HK-2 (cell line): ENCODE data around the gene COL19A1.
"Not testable (repeated sequence)": the region's sequence is repeated elsewhere in the genome, so short reads cannot be mapped to it uniquely, and the experiment has no call there.

Experiments
- DNase-seq: peaks from one replicate; pipeline ENCODE4 v3.0.0-alpha.2; 2018; ENCODE audit not compliant: unreplicated experiment

The COL19A1 gene

GRCh38 chr6:69900869-69901268 is 34.5 kb downstream of the COL19A1 start:
- no peak for DNase-seq

GRCh38 chr6:69901361-69901760 is 35.0 kb downstream of the COL19A1 start:
- no peak for DNase-seq

- DNase-seq: no peak
These were observed 41.7 kb downstream of the COL19A1 start for GRCh38 chr6:69907981-69908498.

GRCh38 chr6:69913361-69913760 is 47.0 kb downstream of the COL19A1 start:
- DNase-seq: no peak

GRCh38 chr6:69914015-69914485 is 47.7 kb downstream of the COL19A1 start:
- DNase-seq: no peak

- DNase-seq: no peak
These were observed 49.0 kb downstream of the COL19A1 start for GRCh38 chr6:69915346-69915745.

GRCh38 chr6:69917834-69918233 is 51.5 kb downstream of the COL19A1 start:
- peak; percentile 49 for DNase-seq

GRCh38 chr6:69918813-69919475 is 52.6 kb downstream of the COL19A1 start:
- peak; percentile 7 for DNase-seq

- not testable (repeated sequence) for DNase-seq
These were observed 54.7 kb downstream of the COL19A1 start for GRCh38 chr6:69921066-69921465.

GRCh38 chr6:69921611-69922010 is 55.3 kb downstream of the COL19A1 start:
- DNase-seq: not testable (repeated sequence)

- DNase-seq: no peak
These were observed 60.4 kb downstream of the COL19A1 start for GRCh38 chr6:69926745-69927144.

GRCh38 chr6:69933239-69933638 is 66.9 kb downstream of the COL19A1 start:
- no peak for DNase-seq

GRCh38 chr6:69935079-69935478 is 68.7 kb downstream of the COL19A1 start:
- DNase-seq: no peak

GRCh38 chr6:69936674-69937363 is 70.5 kb downstream of the COL19A1 start:
- no peak for DNase-seq

- DNase-seq: no peak
These were observed 71.2 kb downstream of the COL19A1 start for GRCh38 chr6:69937402-69938136.

- no peak for DNase-seq
These were observed 76.1 kb downstream of the COL19A1 start for GRCh38 chr6:69942485-69942884.

GRCh38 chr6:69945192-69945591 is 78.8 kb downstream of the COL19A1 start:
- DNase-seq: no peak

GRCh38 chr6:69948479-69949114 is 82.2 kb downstream of the COL19A1 start:
- DNase-seq: no peak

- no peak for DNase-seq
These were observed 87.1 kb downstream of the COL19A1 start for GRCh38 chr6:69953491-69953890.

GRCh38 chr6:69954733-69955132 is 88.4 kb downstream of the COL19A1 start:
- no peak for DNase-seq

- DNase-seq: no peak
These were observed 91.7 kb downstream of the COL19A1 start for GRCh38 chr6:69957985-69958559.

- DNase-seq: no peak
These were observed 92.6 kb downstream of the COL19A1 start for GRCh38 chr6:69958978-69959377.
